ENCODE data around the gene CCND3. TPM values are rescaled to one million over a fixed set of nuclear protein-coding genes. Genes with fewer than 3 reads are reported as not detected.

Gene CCND3
- total and polyA plus RNA-seq, 12 donors = 85.9 to 309 (median 156) TPM

- no peak for TF ChIP-seq CTCF (IDR thresholded peaks at IDR 0.05)
- no peak for TF ChIP-seq POLR2A (IDR thresholded peaks at IDR 0.05)
- Histone ChIP-seq H3K4me3 (no peak overlapping the region), H3K4me1 (replicated peaks in 1 of 2) (peaks cover 5 to 24% of the 10 kb centered on the region in 2 donors), H3K36me3 (replicated peaks in 1 of 2) (no peaks in the 10 kb centered on the region), H3K9me3 (replicated peaks in 1 of 3) (no peaks in the 10 kb centered on the region), H3K27me3 (no peaks in the 10 kb centered on the region), H3K27ac (no peak overlapping the region)
- DNase-seq = peak in 3 of 7 donors; percentile 17 to 49 (median 21)
- 43 to 60% (median 44%) methylated on average over 11 of the region's 11 CpGs for WGBS, 4 donors
- intact Hi-C loops (cut with DNase I) = no loop called here
Measured at GRCh38 chr6:41965429-41966213, 24.0 kb upstream of the CCND3 start.

- no peaks in the 10 kb centered on the region for H3K9me3 ChIP-seq (replicated peaks in 1 of 3)
- intact Hi-C loops (cut with DNase I) = no loop called here
- H3K4me1 ChIP-seq (replicated peaks in 1 of 2) = peaks cover 5 to 16% of the 10 kb centered on the region in 2 donors
- TF ChIP-seq POLR2A (IDR thresholded peaks at IDR 0.05) = no peak
- TF ChIP-seq CTCF (IDR thresholded peaks at IDR 0.05) = no peak
- no peak overlapping the region for H3K4me3 ChIP-seq
- no peak overlapping the region for H3K27ac ChIP-seq
- peak in 2 of 7 donors; percentile 7 to 42 for DNase-seq
- H3K36me3 ChIP-seq (replicated peaks in 1 of 2) = no peaks in the 10 kb centered on the region
- H3K27me3 ChIP-seq = no peaks in the 10 kb centered on the region
- WGBS, 4 donors = 65 to 91% (median 73%) methylated on average over 2 of the region's 2 CpGs
Measured at GRCh38 chr6:41964201-41964887, 22.7 kb upstream of the CCND3 start.

GRCh38 chr6:41963371-41963770, 21.8 kb upstream of the CCND3 start:
- 23 to 43% (median 29%) methylated on average over 1 of the region's 1 CpG for WGBS, 4 donors
- peak in 2 of 7 donors; percentile 4 to 35 for DNase-seq
- TF ChIP-seq CTCF (IDR thresholded peaks at IDR 0.05) = no peak
- no peak for TF ChIP-seq POLR2A (IDR thresholded peaks at IDR 0.05)
- Histone ChIP-seq H3K27me3 (no peaks in the 10 kb centered on the region), H3K27ac (no peak overlapping the region), H3K4me1 (replicated peaks in 1 of 2) (peaks cover 5 to 16% of the 10 kb centered on the region in 2 donors), H3K9me3 (replicated peaks in 1 of 3) (no peaks in the 10 kb centered on the region), H3K4me3 (no peak overlapping the region), H3K36me3 (replicated peaks in 1 of 2) (no peaks in the 10 kb centered on the region)
- intact Hi-C loops (cut with DNase I) = no loop called here

GRCh38 chr6:41960028-41960427, 18.4 kb upstream of the CCND3 start:
- Histone ChIP-seq H3K9me3 (replicated peaks in 1 of 3) (no peaks in the 10 kb centered on the region), H3K27ac (no peak overlapping the region), H3K4me1 (replicated peaks in 1 of 2) (peaks cover 11 to 21% of the 10 kb centered on the region in 2 donors), H3K27me3 (no peaks in the 10 kb centered on the region), H3K36me3 (replicated peaks in 1 of 2) (no peaks in the 10 kb centered on the region), H3K4me3 (no peak overlapping the region)
- 93 to 99% (median 96%) methylated on average over 4 of the region's 4 CpGs for WGBS, 4 donors
- intact Hi-C loops (cut with DNase I) = no loop called here
- TF ChIP-seq POLR2A (IDR thresholded peaks at IDR 0.05) = no peak
- no peak for TF ChIP-seq CTCF (IDR thresholded peaks at IDR 0.05)
- no peak for DNase-seq

Data from adrenal gland (tissue), 12 donors.